Measurements from ENCODE around the gene CAMSAP2.

CAMSAP2 gene

GRCh38 chr1:200838676-200839445 is 100.2 kb downstream of the CAMSAP2 start:
- DNase-seq: no peak

- DNase-seq: no peak
Measured at GRCh38 chr1:200845360-200845759, 106.7 kb downstream of the CAMSAP2 start.

GRCh38 chr1:200846398-200846797 is 107.7 kb downstream of the CAMSAP2 start:
- no peak for DNase-seq

GRCh38 chr1:200849430-200849829 is 110.7 kb downstream of the CAMSAP2 start:
- DNase-seq: no peak

GRCh38 chr1:200850554-200850953 is 111.9 kb downstream of the CAMSAP2 start:
- DNase-seq: no peak

- DNase-seq: no peak
Measured at GRCh38 chr1:200856716-200857357, 118.1 kb downstream of the CAMSAP2 start.

GRCh38 chr1:200857804-200858203 is 119.1 kb downstream of the CAMSAP2 start:
- DNase-seq: no peak

GRCh38 chr1:200861937-200862647 is 123.4 kb downstream of the CAMSAP2 start:
- no peak for DNase-seq

GRCh38 chr1:200862713-200863415 is 124.2 kb downstream of the CAMSAP2 start:
- DNase-seq: no peak

- no peak for DNase-seq
Measured at GRCh38 chr1:200866116-200866515, 127.4 kb downstream of the CAMSAP2 start.

GRCh38 chr1:200866521-200866920 is 127.8 kb downstream of the CAMSAP2 start:
- DNase-seq: no peak

GRCh38 chr1:200867018-200867811 is 128.5 kb downstream of the CAMSAP2 start:
- DNase-seq: peak in 1 of 58 donors; percentile 6

GRCh38 chr1:200869376-200869752 is 130.7 kb downstream of the CAMSAP2 start:
- DNase-seq: no peak

GRCh38 chr1:200869753-200870391 is 131.2 kb downstream of the CAMSAP2 start:
- DNase-seq: no peak

- DNase-seq: no peak
Measured at GRCh38 chr1:200872446-200873115, 133.9 kb downstream of the CAMSAP2 start, which contains the start of gene GPR25. TSS of gene GPR25 (plus strand) at chr1:200872981. CDS start at chr1:200873038, 57 bp downstream.

- no peak for DNase-seq
Measured at GRCh38 chr1:200873116-200873670, 134.5 kb downstream of the CAMSAP2 start.

GRCh38 chr1:200873671-200874397 is 135.1 kb downstream of the CAMSAP2 start:
- DNase-seq: no peak

- no peak for DNase-seq
Measured at GRCh38 chr1:200874694-200875093, 136.0 kb downstream of the CAMSAP2 start.

GRCh38 chr1:200875416-200875815 is 136.7 kb downstream of the CAMSAP2 start:
- DNase-seq: no peak
